SK-N-SH (cell line): ENCODE results near the gene P2RX1. TPM values are rescaled to one million over a fixed set of nuclear protein-coding genes. Genes with fewer than 3 reads are reported as not detected.

Experiments used
- CTCF ChIA-PET: fragments of 300-600, 350-600 bp; formaldehyde crosslinking; extraction: SDS; loops from one replicate; lab custom pipeline; 2021; lab: Yijun Ruan, JAX
- POLR2A ChIA-PET: fragments of 350-600 bp; sonication (Branson Sonifier 250); formaldehyde crosslinking; extraction: SDS; loops from one replicate; lab custom pipeline; 2020; ENCODE audit warnings: antibody characterized with exemption, inconsistent platforms; lab: Yijun Ruan, JAX
- DNase-seq: peaks from one replicate; pipeline ENCODE4 v3.0.0; 2012
- H2AFZ ChIP-seq: fragments of 200-600 bp; sonication (generic); 2 replicates; pipeline ENCODE4 v1.8.1; 2016; ENCODE audit warnings: antibody characterized with exemption, mild to moderate bottlenecking, low read depth
- H3F3A ChIP-seq: fragments of 200-600 bp; sonication (generic); replicated peaks from 2 replicates; pipeline ENCODE3; 2016; ENCODE audit warnings: antibody characterized with exemption, mild to moderate bottlenecking; ENCODE audit not compliant: insufficient read depth
- H3K27ac ChIP-seq, 2 experiments: fragments of 200-500 bp in 1 of 2; fragments of 200-600 bp in 1 of 2; sonication (Bioruptor generic) in 1 of 2; sonication (generic), shearing (Covaris generic) in 1 of 2; 2 replicates each; pipeline versions ENCODE4 v1.5.1 to v1.6.1; 2014 to 2016; ENCODE audit warnings: low read depth in 2 of 2, inconsistent platforms in 1 of 2, low read length in 1 of 2, mild to moderate bottlenecking in 1 of 2, mixed read lengths in 1 of 2
- H3K27me3 ChIP-seq: fragments of 200-600 bp; sonication (generic), shearing (Covaris generic); 2 replicates; pipeline ENCODE4 v1.6.1; 2016; ENCODE audit warnings: mixed run types; ENCODE audit not compliant: insufficient read depth
- H3K36me3 ChIP-seq, 2 experiments: fragments of 200-500 bp in 1 of 2; fragments of 200-600 bp in 1 of 2; sonication (Bioruptor generic) in 1 of 2; sonication (generic) in 1 of 2; replicated peaks in 1 of 2; 2 replicates each; pipeline versions ENCODE3 to v1.5.1; 2014 to 2016; ENCODE audit warnings: low read length in 1 of 2, mild to moderate bottlenecking in 1 of 2; ENCODE audit not compliant: insufficient read depth in 2 of 2, control insufficient read depth in 1 of 2
- H3K4me1 ChIP-seq, 2 experiments: fragments of 200-500 bp in 1 of 2; fragments of 200-600 bp in 1 of 2; sonication (Bioruptor generic) in 1 of 2; sonication (generic), shearing (Covaris generic) in 1 of 2; 2 replicates each; pipeline versions ENCODE4 v1.5.1 to v1.6.1; 2014 to 2016; ENCODE audit warnings: low read depth in 1 of 2, low read length in 1 of 2, mixed run types in 1 of 2; ENCODE audit not compliant: insufficient read depth in 2 of 2, control insufficient read depth in 1 of 2
- H3K4me2 ChIP-seq: fragments of 200-600 bp; sonication (generic), shearing (Covaris generic); 2 replicates; pipeline ENCODE4 v1.6.1; 2017; ENCODE audit warnings: mixed run types
- H3K4me3 ChIP-seq, 2 experiments: fragments of 200-500 bp in 1 of 2; fragments of 200-600 bp in 1 of 2; sonication (Bioruptor generic) in 1 of 2; sonication (generic), shearing (Covaris generic) in 1 of 2; 2 replicates each; pipeline versions ENCODE4 v1.5.1 to v1.8.1; 2014 to 2016; ENCODE audit warnings: low read depth in 2 of 2, inconsistent platforms in 1 of 2, low read length in 1 of 2, mild to moderate bottlenecking in 1 of 2, mixed read lengths in 1 of 2, moderate library complexity in 1 of 2
- H3K79me2 ChIP-seq: fragments of 200-600 bp; sonication (generic); 2 replicates; pipeline ENCODE4 v1.8.1; 2017; ENCODE audit warnings: mild to moderate bottlenecking; ENCODE audit not compliant: insufficient read depth
- H3K9ac ChIP-seq: fragments of 200-600 bp; sonication (generic); 2 replicates; pipeline ENCODE4 v1.6.1; 2017; ENCODE audit warnings: mixed run types
- H3K9me2 ChIP-seq: fragments of 200-600 bp; sonication (generic); 2 replicates; pipeline ENCODE4 v1.6.1; 2017; ENCODE audit warnings: mixed run types
- H3K9me3 ChIP-seq: fragments of 200-600 bp; sonication (generic); 2 replicates; pipeline ENCODE4 v1.6.1; 2017; ENCODE audit warnings: mixed run types, mild to moderate bottlenecking, moderate library complexity
- H4K20me1 ChIP-seq: fragments of 200-600 bp; sonication (generic); 2 replicates; pipeline ENCODE4 v1.6.1; 2017; ENCODE audit warnings: mild to moderate bottlenecking, mixed run types; ENCODE audit not compliant: insufficient read depth
- FOSL2 ChIP-seq: IDR thresholded peaks from 2 replicates; pipeline ENCODE4 v1.4.0; 2012; ENCODE audit warnings: low read depth, mild to moderate bottlenecking, moderate library complexity, borderline replicate concordance
- FOXJ3 ChIP-seq: sonication (generic); formaldehyde crosslinking; IDR thresholded peaks from 2 replicates; pipeline ENCODE4 v1.5.1; 2020; ENCODE audit warnings: mild to moderate bottlenecking, missing genetic modification reagents
- GABPA ChIP-seq: IDR thresholded peaks from 2 replicates; pipeline ENCODE4 v1.4.0; 2012; ENCODE audit warnings: low read depth, mild to moderate bottlenecking
- MXI1 ChIP-seq: IDR thresholded peaks from 2 replicates; pipeline ENCODE4 v1.6.1; 2012; ENCODE audit warnings: mild to moderate bottlenecking, low read depth, low read length, improper control_type of control experiment
- NRF1 ChIP-seq: IDR thresholded peaks from 2 replicates; pipeline ENCODE4 v1.6.1; 2012; ENCODE audit warnings: low read depth, mild to moderate bottlenecking, low read length
- PBX3 ChIP-seq: IDR thresholded peaks from 2 replicates; pipeline ENCODE4; 2012
- POLR2AphosphoS5 ChIP-seq: IDR thresholded peaks from 2 replicates; pipeline ENCODE4 v1.6.1; 2012; ENCODE audit warnings: low read depth, low read length
- RFX5 ChIP-seq: IDR thresholded peaks from 2 replicates; pipeline ENCODE4 v1.6.1; 2012; ENCODE audit warnings: mild to moderate bottlenecking, improper control_type of control experiment, low read length
- SIN3A ChIP-seq: IDR thresholded peaks from 2 replicates; pipeline ENCODE4 v1.6.1; 2012; ENCODE audit warnings: low read depth, mild to moderate bottlenecking, low read length, moderate library complexity, borderline replicate concordance
- TCF12 ChIP-seq: IDR thresholded peaks from 2 replicates; pipeline ENCODE4 v1.4.0; 2012
- TEAD4 ChIP-seq: IDR thresholded peaks from 2 replicates; pipeline ENCODE4 v1.4.0; 2012; ENCODE audit warnings: mild to moderate bottlenecking, borderline replicate concordance; ENCODE audit not compliant: insufficient read depth
- USF2 ChIP-seq: fragments of 150-350 bp; IDR thresholded peaks from 2 replicates; pipeline ENCODE4 v1.6.1; 2017; ENCODE audit warnings: antibody characterized with exemption, low read length, low read depth, borderline replicate concordance
- WGBS: methylation state at CpG from one replicate; pipeline ENCODE4 v1.1.6; 2017; ENCODE audit warnings: low lambda C conversion rate; 5-methylcytosine and 5-hydroxymethylcytosine counted together
- polyA plus RNA-seq, 3 experiments: library from polyadenylated mRNA; depleted of rRNA; stranded (reverse); fragments of >200 nt; gene quantifications; 2 replicates each; pipeline ENCODE4 v1.2.3, GENCODE V29; 2012
- TF ChIP-seq, protein P1 (sequence below): IDR thresholded peaks from 2 replicates; pipeline ENCODE4 v1.4.0; 2012; ENCODE audit warnings: low read depth, borderline replicate concordance

Gene P2RX1
- polyA plus RNA-seq, 1 of the 3 experiments (the other 2 are of a cell fraction): not detected

DNA sequence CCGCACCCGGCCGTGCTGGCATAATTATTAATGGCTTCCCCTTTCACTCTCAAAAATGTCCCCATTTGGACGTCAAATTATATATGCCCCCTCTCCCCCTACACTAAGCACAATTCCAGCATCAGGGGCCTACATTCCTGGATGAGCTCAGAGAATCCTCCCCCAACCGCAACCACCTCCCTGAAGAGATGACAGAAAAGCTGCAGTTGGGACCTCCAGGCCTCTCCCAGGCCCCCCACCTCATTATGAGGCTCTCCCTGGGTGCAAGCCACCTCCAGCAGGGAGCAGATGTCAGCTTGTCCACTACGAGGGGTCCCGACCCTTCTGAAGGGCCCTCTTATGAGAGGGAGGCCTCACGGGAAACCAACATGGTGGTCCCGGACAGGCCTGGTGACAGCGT, 51.7 kb downstream of the P2RX1 start:
- H3K9ac ChIP-seq: no peak overlapping the region
- peaks cover 4% of the 10 kb centered on the region in 2 experiments for H3K36me3 ChIP-seq
- POLR2A ChIA-PET: no interaction called here

GRCh38 chr17:3861761-3862681, 54.2 kb downstream of the P2RX1 start:
- no peaks in the 10 kb centered on the region for H3F3A ChIP-seq
- CTCF ChIA-PET: interaction anchor here (0.9 to 6.6 kb wide), 10 partner anchors 10 to 211 kb away, joined by 3 to 74 read pairs (median 6); partner anchors contain the start of gene NCBP3
- no peaks in the 10 kb centered on the region for H3K27me3 ChIP-seq
- peaks cover 4% of the 10 kb centered on the region in 2 experiments for H3K36me3 ChIP-seq
- POLR2A ChIA-PET: no interaction called here
- H3K9ac ChIP-seq: no peak overlapping the region
- H2AFZ ChIP-seq: no peak overlapping the region
- no peaks in the 10 kb centered on the region for H3K79me2 ChIP-seq
- H4K20me1 ChIP-seq: no peaks in the 10 kb centered on the region
- no peak overlapping the region for H3K27ac ChIP-seq
- TF ChIP-seq MXI1 (no peak), NRF1 (no peak), TCF12 (no peak)
- no peaks in the 10 kb centered on the region for H3K9me3 ChIP-seq
- no peak overlapping the region for H3K4me3 ChIP-seq
- H3K4me2 ChIP-seq: no peak overlapping the region
- 92% methylated on average over 12 of the region's 28 CpGs for WGBS
- no peaks in the 10 kb centered on the region; a peak in 1 of 4 replicates for H3K4me1 ChIP-seq
- no peaks in the 10 kb centered on the region for H3K9me2 ChIP-seq
- no peak for DNase-seq

More for the DNA sequence above, 51.7 kb downstream of the P2RX1 start:
- Histone ChIP-seq H3F3A (no peaks in the 10 kb centered on the region), H3K4me1 (no peaks in the 10 kb centered on the region; a peak in 1 of 4 replicates), H3K4me2 (no peak overlapping the region), H3K79me2 (no peaks in the 10 kb centered on the region), H3K27ac (no peak overlapping the region), H3K4me3 (no peak overlapping the region), H3K9me2 (no peaks in the 10 kb centered on the region), H2AFZ (no peak overlapping the region), H4K20me1 (no peaks in the 10 kb centered on the region), H3K9me3 (no peaks in the 10 kb centered on the region), H3K27me3 (no peaks in the 10 kb centered on the region)
- WGBS: 84% methylated on average over 5 of the region's 10 CpGs
- DNase-seq: no peak
- CTCF ChIA-PET: interaction anchor here (0.9 to 6.6 kb wide), 8 partner anchors 15 to 217 kb away, joined by 5 to 74 read pairs (median 20); partner anchors contain the start of gene NCBP3
- TF ChIP-seq PBX3: no peak
- TF ChIP-seq POLR2AphosphoS5: no peak
- TF ChIP-seq, protein P1, sequence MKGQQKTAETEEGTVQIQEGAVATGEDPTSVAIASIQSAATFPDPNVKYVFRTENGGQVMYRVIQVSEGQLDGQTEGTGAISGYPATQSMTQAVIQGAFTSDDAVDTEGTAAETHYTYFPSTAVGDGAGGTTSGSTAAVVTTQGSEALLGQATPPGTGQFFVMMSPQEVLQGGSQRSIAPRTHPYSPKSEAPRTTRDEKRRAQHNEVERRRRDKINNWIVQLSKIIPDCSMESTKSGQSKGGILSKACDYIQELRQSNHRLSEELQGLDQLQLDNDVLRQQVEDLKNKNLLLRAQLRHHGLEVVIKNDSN: no peak
- no peak for TF ChIP-seq GABPA
- TF ChIP-seq SIN3A: no peak
- no peak for TF ChIP-seq TEAD4
- no peak for TF ChIP-seq FOSL2
- TF ChIP-seq RFX5: no peak
- no peak for TF ChIP-seq TCF12
- TF ChIP-seq USF2: no peak
- TF ChIP-seq MXI1: no peak
- TF ChIP-seq FOXJ3 (CRISPR knock-in tag): no peak
